Mammary epithelial cell (primary cell): ENCODE results near the gene DTL.

Experiments used
- CTCF ChIP-seq, 2 donors: IDR thresholded peaks in 1 of 2; conservative IDR thresholded peaks in 1 of 2; 2 replicates each; pipeline ENCODE4 v1.5.1; 2011 to 2012; ENCODE audit warnings: inconsistent platforms in 2 of 2, low read length in 2 of 2, mild to moderate bottlenecking in 2 of 2, control low read depth in 1 of 2, low read depth in 1 of 2; ENCODE audit not compliant: insufficient read depth in 1 of 2; ENCODE audit errors: extremely low read depth in 1 of 2
- EZH2 ChIP-seq: IDR thresholded peaks from 2 replicates; pipeline ENCODE4 v1.6.1; 2012; ENCODE audit warnings: low read length, inconsistent platforms, borderline replicate concordance

DNA sequence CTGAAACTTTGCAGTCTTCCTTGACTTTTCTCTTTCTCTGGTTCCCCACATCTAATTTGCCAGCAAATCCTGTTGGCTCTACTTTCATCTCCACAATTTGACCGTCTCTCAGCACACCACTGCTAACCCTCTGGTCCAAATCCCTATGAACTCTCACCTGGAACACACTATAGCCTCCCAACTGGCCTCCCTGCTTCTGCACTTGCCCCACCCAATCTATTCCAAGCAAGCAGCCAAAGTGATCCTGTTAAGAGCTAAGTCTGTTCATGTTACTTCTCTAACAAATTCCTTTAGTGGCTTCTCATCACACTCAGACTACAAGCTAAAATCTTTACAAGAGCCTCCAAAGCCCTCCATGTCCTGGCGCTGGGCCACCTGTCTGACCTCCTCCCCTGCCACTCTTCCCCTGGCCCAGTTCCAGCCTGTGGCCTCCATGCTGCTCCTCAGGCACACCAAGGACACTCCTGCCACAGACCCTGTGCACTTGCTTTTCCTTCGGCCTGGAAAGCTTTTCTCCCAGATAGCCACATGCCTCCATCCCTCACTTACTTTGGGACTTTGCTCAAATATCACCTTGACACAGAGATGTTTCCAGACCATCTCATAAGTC, 104.1 kb downstream of the DTL start:
- TF ChIP-seq EZH2 (no peak), CTCF (conservative IDR thresholded peaks at IDR 0.05 in 1 of 2, IDR thresholded peaks at IDR 0.05 in 1 of 2; ENCODE audit: extremely low read depth in 1 of 2, insufficient read depth in 1 of 2, low read depth in 1 of 2, low read length in 2 of 2) (no peak)
